Endothelial cell of umbilical vein (primary cell): Measurements from ENCODE around the gene COPS7A.

Source experiments
- CTCF ChIP-seq, 2 donors: IDR thresholded peaks; 1 replicate in 1 of 2; 2 replicates in 1 of 2; pipeline ENCODE4 v1.5.1; 2011; ENCODE audit warnings: low read length in 2 of 2, mild to moderate bottlenecking in 2 of 2, moderate library complexity in 2 of 2, control low read depth in 1 of 2, inconsistent platforms in 1 of 2, low read depth in 1 of 2; ENCODE audit not compliant: insufficient read depth in 1 of 2; ENCODE audit errors: extremely low read depth in 1 of 2
- FOS ChIP-seq: IDR thresholded peaks from 2 replicates; pipeline ENCODE4 v1.6.1; 2011; ENCODE audit warnings: mild to moderate bottlenecking, low read length, moderate library complexity, borderline replicate concordance; ENCODE audit not compliant: insufficient read depth
- JUN ChIP-seq: IDR thresholded peaks from 2 replicates; pipeline ENCODE4 v1.6.1; 2011; ENCODE audit warnings: borderline replicate concordance, low read depth; ENCODE audit not compliant: insufficient read length, insufficient read depth
- MAX ChIP-seq: IDR thresholded peaks from 2 replicates; pipeline ENCODE4 v1.6.1; 2011; ENCODE audit not compliant: insufficient read depth, insufficient read length
- MYC ChIP-seq: IDR thresholded peaks from one replicate; pipeline ENCODE4 v1.6.1; 2011; ENCODE audit warnings: mild to moderate bottlenecking, low read depth, low read length
- POLR2A ChIP-seq: IDR thresholded peaks from 2 replicates; pipeline ENCODE4 v1.6.1; 2012; ENCODE audit warnings: low read depth, mild to moderate bottlenecking, control low read depth, low read length
- POLR2AphosphoS5 ChIP-seq: IDR thresholded peaks from 2 replicates; pipeline ENCODE4 v1.6.1; 2012; ENCODE audit warnings: low read depth, mild to moderate bottlenecking, control low read depth, low read length, moderate library complexity; ENCODE audit not compliant: insufficient read depth

GRCh38 chr12:6765048-6765633, 41.3 kb downstream of the COPS7A start:
- TF ChIP-seq MYC (no peak), POLR2A (no peak), CTCF (IDR thresholded peaks at IDR 0.05; ENCODE audit: extremely low read depth in 1 of 2, insufficient read depth in 1 of 2, low read depth in 1 of 2, low read length in 2 of 2) (no peak), JUN (no peak), FOS (no peak), MAX (no peak), POLR2AphosphoS5 (no peak)
